D721Med (cell line): ENCODE data around the gene ITGA11.

Experiments
- DNase-seq: peaks from one replicate; pipeline ENCODE4 v3.0.0; 2011; ENCODE audit warnings: low spot score; ENCODE audit not compliant: insufficient read length
- FAIRE-seq: peaks from 2 replicates; lab custom pipeline; 2011; peaks lifted over from hg19 to GRCh38; lab: Jason Lieb, UNC
- CTCF ChIP-seq: IDR thresholded peaks from 2 replicates; pipeline ENCODE4 v1.5.1; 2012; ENCODE audit warnings: mild to moderate bottlenecking, control low read depth; ENCODE audit not compliant: insufficient read depth; ENCODE audit errors: missing control alignments

ITGA11 gene

GRCh38 chr15:68365770-68366169 lies 66.2 kb downstream of the ITGA11 start:
- DNase-seq: no peak
- TF ChIP-seq CTCF: no peak
- no peak for FAIRE-seq

- DNase-seq (no peak), FAIRE-seq (no peak)
- TF ChIP-seq CTCF: no peak
Measured at GRCh38 chr15:68365140-68365745, 66.7 kb downstream of the ITGA11 start.

- DNase-seq (no peak), FAIRE-seq (no peak)
Measured at GRCh38 chr15:68364660-68365035, 67.3 kb downstream of the ITGA11 start.

GRCh38 chr15:68364028-68364659 lies 67.8 kb downstream of the ITGA11 start:
- no peak for FAIRE-seq
- no peak for DNase-seq
- no peak for TF ChIP-seq CTCF

More at GRCh38 chr15:68364660-68365035, 67.3 kb downstream of the ITGA11 start:
- no peak for TF ChIP-seq CTCF

- FAIRE-seq (no peak), DNase-seq (no peak)
- TF ChIP-seq CTCF: no peak
Measured at GRCh38 chr15:68363353-68363752, 68.6 kb downstream of the ITGA11 start.

GRCh38 chr15:68362537-68363126 lies 69.3 kb downstream of the ITGA11 start:
- no peak for TF ChIP-seq CTCF
- no peak for FAIRE-seq
- no peak for DNase-seq

- TF ChIP-seq CTCF: no peak
- FAIRE-seq (no peak), DNase-seq (no peak)
Measured at GRCh38 chr15:68360721-68361120, 71.2 kb downstream of the ITGA11 start.
